Measurements from ENCODE around the gene TMEM14A. TPM values are rescaled to one million over a fixed set of nuclear protein-coding genes. Genes with fewer than 3 reads are reported as not detected.

TMEM14A gene
- polyA plus RNA-seq (2013): 10.2 and 10.3 TPM in 2 replicates

GRCh38 chr6:52670502-52671409 lies at the start of gene TMEM14A:
Gene TMEM14A (plus strand): TSS chr6:52671113. CDS start chr6:52677103, 5,990 bp downstream.
- Histone ChIP-seq H3K79me1 (ENCODE audit: low read length) (no peaks in the 10 kb centered on the region), H3K36me3 (ENCODE audit: control insufficient read depth in 1 of 2, insufficient read depth in 2 of 2, low read length in 2 of 2) (peaks cover 0 to 1% of the 10 kb centered on the region in 2 experiments), H2BK120ac (ENCODE audit: insufficient read depth, low read length, poor library complexity) (no peak within 1 kb of the TSS), H3K18ac (ENCODE audit: low read length) (no peak within 1 kb of the TSS), H4K8ac (ENCODE audit: low read depth, low read length) (peak within 1 kb of the TSS; percentile 43), H3K27ac (ENCODE audit: low read depth, low read length) (peak within 1 kb of the TSS; percentile 8), H3K14ac (ENCODE audit: low read length) (no peak within 1 kb of the TSS), H3K23ac (ENCODE audit: low read length) (no peak within 1 kb of the TSS), H3K4me2 (ENCODE audit: low read length) (peak within 1 kb of the TSS; percentile 81), H4K91ac (ENCODE audit: low read depth, low read length) (peak within 1 kb of the TSS; percentile 7), H2AFZ (ENCODE audit: insufficient read depth, low read length, poor library complexity) (peak within 1 kb of the TSS; percentile 12), H3K4me1 (ENCODE audit: control insufficient read depth in 1 of 2, insufficient read depth in 2 of 2, low read length in 2 of 2) (peaks cover 3 to 5% of the 10 kb centered on the region in 2 experiments), H2BK5ac (ENCODE audit: low read depth, low read length, poor library complexity) (no peak within 1 kb of the TSS), H2BK12ac (ENCODE audit: low read length) (no peak within 1 kb of the TSS), H2AK5ac (ENCODE audit: low read length) (no peak within 1 kb of the TSS), H4K12ac (ENCODE audit: low read depth, low read length) (no peak within 1 kb of the TSS), H3K9me3 (ENCODE audit: insufficient read depth, low read depth, low read length) (no peaks in the 10 kb centered on the region), H3K27me3 (ENCODE audit: insufficient read depth, low read length) (no peaks in the 10 kb centered on the region), H3K4ac (ENCODE audit: low read depth, low read length) (no peak within 1 kb of the TSS), H3K9ac (ENCODE audit: low read length) (peak within 1 kb of the TSS; percentile 70), H3K4me3 (ENCODE audit: low read depth, low read length) (peak within 1 kb of the TSS; percentile 77), H3K79me2 (ENCODE audit: control insufficient read depth, insufficient read depth, low read length, poor library complexity) (no peaks in the 10 kb centered on the region)
- DNase-seq: peak; percentile 99 to 100
- no CpG with 5 or more reads among the region's 42 CpGs for WGBS (ENCODE audit: extremely low coverage, insufficient coverage, insufficient read length)

GRCh38 chr6:52621631-52622030 lies 49.3 kb upstream of the TMEM14A start:
- Histone ChIP-seq H3K4me3 (ENCODE audit: low read depth, low read length) (no peak overlapping the region), H3K79me2 (ENCODE audit: control insufficient read depth, insufficient read depth, low read length, poor library complexity) (no peaks in the 10 kb centered on the region), H3K4me2 (ENCODE audit: low read length) (no peak overlapping the region), H3K9me3 (ENCODE audit: insufficient read depth, low read depth, low read length) (no peaks in the 10 kb centered on the region), H3K4ac (ENCODE audit: low read depth, low read length) (no peak overlapping the region), H3K27me3 (ENCODE audit: insufficient read depth, low read length) (no peaks in the 10 kb centered on the region), H4K91ac (ENCODE audit: low read depth, low read length) (no peak overlapping the region), H2BK12ac (ENCODE audit: low read length) (no peak overlapping the region), H4K12ac (ENCODE audit: low read depth, low read length) (no peak overlapping the region), H3K79me1 (ENCODE audit: low read length) (no peaks in the 10 kb centered on the region), H2AFZ (ENCODE audit: insufficient read depth, low read length, poor library complexity) (no peak overlapping the region), H3K14ac (ENCODE audit: low read length) (no peak overlapping the region), H2BK5ac (ENCODE audit: low read depth, low read length, poor library complexity) (no peak overlapping the region), H3K27ac (ENCODE audit: low read depth, low read length) (no peak overlapping the region), H3K18ac (ENCODE audit: low read length) (no peak overlapping the region), H4K8ac (ENCODE audit: low read depth, low read length) (no peak overlapping the region), H3K23ac (ENCODE audit: low read length) (no peak overlapping the region), H3K4me1 (ENCODE audit: control insufficient read depth in 1 of 2, insufficient read depth in 2 of 2, low read length in 2 of 2) (no peaks in the 10 kb centered on the region), H2BK120ac (ENCODE audit: insufficient read depth, low read length, poor library complexity) (no peak overlapping the region), H3K36me3 (ENCODE audit: control insufficient read depth in 1 of 2, insufficient read depth in 2 of 2, low read length in 2 of 2) (no peaks in the 10 kb centered on the region), H3K9ac (ENCODE audit: low read length) (no peak overlapping the region), H2AK5ac (ENCODE audit: low read length) (no peak overlapping the region)
- DNase-seq: no peak
- no CpG with 5 or more reads among the region's 1 CpG for WGBS (ENCODE audit: extremely low coverage, insufficient coverage, insufficient read length)

GRCh38 chr6:52622810-52623209 lies 48.1 kb upstream of the TMEM14A start:
- H3K36me3 ChIP-seq (ENCODE audit: control insufficient read depth in 1 of 2, insufficient read depth in 2 of 2, low read length in 2 of 2): no peaks in the 10 kb centered on the region
- H3K4me3 ChIP-seq (ENCODE audit: low read depth, low read length): no peak overlapping the region
- no peak overlapping the region for H2BK12ac ChIP-seq (ENCODE audit: low read length)
- no peak overlapping the region for H3K23ac ChIP-seq (ENCODE audit: low read length)
- no peaks in the 10 kb centered on the region for H3K9me3 ChIP-seq (ENCODE audit: insufficient read depth, low read depth, low read length)
- no peak overlapping the region for H4K91ac ChIP-seq (ENCODE audit: low read depth, low read length)
- no peak overlapping the region for H3K4me2 ChIP-seq (ENCODE audit: low read length)
- no peak overlapping the region for H4K12ac ChIP-seq (ENCODE audit: low read depth, low read length)
- no peak overlapping the region for H2BK120ac ChIP-seq (ENCODE audit: insufficient read depth, low read length, poor library complexity)
- no peak overlapping the region for H3K14ac ChIP-seq (ENCODE audit: low read length)
- H2AK5ac ChIP-seq (ENCODE audit: low read length): no peak overlapping the region
- no peak overlapping the region for H4K8ac ChIP-seq (ENCODE audit: low read depth, low read length)
- no peak overlapping the region for H2AFZ ChIP-seq (ENCODE audit: insufficient read depth, low read length, poor library complexity)
- WGBS (ENCODE audit: extremely low coverage, insufficient coverage, insufficient read length): no CpG with 5 or more reads among the region's 2 CpGs
- H3K79me1 ChIP-seq (ENCODE audit: low read length): no peaks in the 10 kb centered on the region
- no peaks in the 10 kb centered on the region for H3K4me1 ChIP-seq (ENCODE audit: control insufficient read depth in 1 of 2, insufficient read depth in 2 of 2, low read length in 2 of 2)
- no peak overlapping the region for H3K4ac ChIP-seq (ENCODE audit: low read depth, low read length)
- no peaks in the 10 kb centered on the region for H3K27me3 ChIP-seq (ENCODE audit: insufficient read depth, low read length)
- H3K18ac ChIP-seq (ENCODE audit: low read length): no peak overlapping the region
- no peak overlapping the region for H3K9ac ChIP-seq (ENCODE audit: low read length)
- H2BK5ac ChIP-seq (ENCODE audit: low read depth, low read length, poor library complexity): no peak overlapping the region
- no peak for DNase-seq
- no peaks in the 10 kb centered on the region for H3K79me2 ChIP-seq (ENCODE audit: control insufficient read depth, insufficient read depth, low read length, poor library complexity)
- no peak overlapping the region for H3K27ac ChIP-seq (ENCODE audit: low read depth, low read length)

- Histone ChIP-seq H3K23ac (ENCODE audit: low read length) (no peak overlapping the region), H4K12ac (ENCODE audit: low read depth, low read length) (no peak overlapping the region), H4K91ac (ENCODE audit: low read depth, low read length) (no peak overlapping the region), H3K4ac (ENCODE audit: low read depth, low read length) (no peak overlapping the region), H2BK120ac (ENCODE audit: insufficient read depth, low read length, poor library complexity) (no peak overlapping the region), H3K27me3 (ENCODE audit: insufficient read depth, low read length) (no peaks in the 10 kb centered on the region), H3K4me1 (ENCODE audit: control insufficient read depth in 1 of 2, insufficient read depth in 2 of 2, low read length in 2 of 2) (no peaks in the 10 kb centered on the region), H3K79me1 (ENCODE audit: low read length) (no peaks in the 10 kb centered on the region), H2AFZ (ENCODE audit: insufficient read depth, low read length, poor library complexity) (no peak overlapping the region), H2AK5ac (ENCODE audit: low read length) (no peak overlapping the region), H3K14ac (ENCODE audit: low read length) (no peak overlapping the region), H3K9me3 (ENCODE audit: insufficient read depth, low read depth, low read length) (no peaks in the 10 kb centered on the region), H3K27ac (ENCODE audit: low read depth, low read length) (no peak overlapping the region), H2BK12ac (ENCODE audit: low read length) (no peak overlapping the region), H3K9ac (ENCODE audit: low read length) (no peak overlapping the region), H3K4me2 (ENCODE audit: low read length) (no peak overlapping the region), H3K79me2 (ENCODE audit: control insufficient read depth, insufficient read depth, low read length, poor library complexity) (no peaks in the 10 kb centered on the region), H4K8ac (ENCODE audit: low read depth, low read length) (no peak overlapping the region), H3K4me3 (ENCODE audit: low read depth, low read length) (no peak overlapping the region), H2BK5ac (ENCODE audit: low read depth, low read length, poor library complexity) (no peak overlapping the region), H3K18ac (ENCODE audit: low read length) (no peak overlapping the region), H3K36me3 (ENCODE audit: control insufficient read depth in 1 of 2, insufficient read depth in 2 of 2, low read length in 2 of 2) (no peaks in the 10 kb centered on the region)
- no CpG with 5 or more reads among the region's 1 CpG for WGBS (ENCODE audit: extremely low coverage, insufficient coverage, insufficient read length)
- no peak for DNase-seq
Observed at GRCh38 chr6:52632011-52632410, 38.9 kb upstream of the TMEM14A start.
